NCI-H2107 (cell line): Measurements from ENCODE around the gene AHSG.
"Not testable (repeated sequence)": the region's sequence is repeated elsewhere in the genome, so short reads cannot be mapped to it uniquely, and the experiment has no call there.

Experiments used
- DNase-seq: peaks from one replicate; lab custom pipeline; 2025; lab: John Stamatoyannopoulos, UW

AHSG gene

DNA sequence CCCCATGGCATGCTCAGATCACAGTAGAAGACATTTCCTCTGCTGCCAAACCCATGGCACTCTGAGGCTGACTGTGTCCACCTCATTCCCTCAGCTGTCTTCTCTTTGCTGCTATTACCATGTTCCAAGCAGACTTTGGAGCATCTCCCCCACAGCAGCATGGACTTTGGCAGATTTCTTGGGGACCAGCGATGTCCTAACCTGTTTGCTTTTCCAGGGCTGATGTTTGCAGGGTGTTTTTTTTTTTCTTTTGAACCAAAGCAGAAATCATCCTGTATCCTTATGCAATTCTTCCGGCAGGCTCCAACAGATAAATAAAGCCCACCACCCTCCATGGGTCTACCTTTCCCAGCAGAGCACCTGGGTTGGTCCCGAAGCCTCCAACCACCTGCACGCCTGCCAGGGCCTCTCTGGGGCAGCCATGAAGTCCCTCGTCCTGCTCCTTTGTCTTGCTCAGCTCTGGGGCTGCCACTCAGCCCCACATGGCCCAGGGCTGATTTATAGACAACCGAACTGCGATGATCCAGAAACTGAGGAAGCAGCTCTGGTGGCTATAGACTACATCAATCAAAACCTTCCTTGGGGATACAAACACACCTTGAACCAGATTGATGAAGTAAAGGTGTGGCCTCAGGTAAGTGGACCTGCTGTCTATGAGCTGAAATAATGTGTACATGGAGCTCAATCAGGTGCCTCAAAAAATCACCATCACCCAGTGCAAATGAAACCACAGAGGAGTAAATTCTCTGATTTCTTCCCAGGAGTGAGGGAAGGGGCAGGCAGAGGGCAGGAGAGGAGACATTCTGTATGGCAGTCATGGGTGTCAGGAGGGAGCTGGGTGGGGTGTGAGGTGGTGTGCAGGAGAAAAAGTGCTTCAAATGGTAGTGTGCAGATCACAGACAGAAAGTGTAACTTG, at the start of gene AHSG:
AHSG (plus strand) TSS at position 340 of the 916 bp plus-strand sequence; CDS start at position 422, 82 bp downstream.
- DNase-seq, result no peak

GRCh38 chr3:186564586-186564985, 48.3 kb upstream of the AHSG start:
- DNase-seq, result no peak

DNA sequence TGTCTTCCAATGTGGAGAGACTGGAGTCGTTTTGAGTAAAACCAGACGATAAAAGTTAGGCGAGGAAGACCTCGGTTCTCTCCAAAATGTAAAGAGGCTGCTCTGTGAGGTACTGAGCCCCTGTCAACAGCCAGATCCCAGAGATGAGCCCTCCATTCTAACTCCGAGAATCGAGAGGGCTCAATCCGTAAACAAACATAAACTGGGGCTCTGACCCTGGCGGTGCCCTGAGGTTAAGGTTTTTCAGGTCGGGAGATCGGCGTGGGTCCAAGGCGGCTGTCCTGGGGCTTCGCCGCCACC, 46.1 kb upstream of the AHSG start:
- no peak for DNase-seq

DNA sequence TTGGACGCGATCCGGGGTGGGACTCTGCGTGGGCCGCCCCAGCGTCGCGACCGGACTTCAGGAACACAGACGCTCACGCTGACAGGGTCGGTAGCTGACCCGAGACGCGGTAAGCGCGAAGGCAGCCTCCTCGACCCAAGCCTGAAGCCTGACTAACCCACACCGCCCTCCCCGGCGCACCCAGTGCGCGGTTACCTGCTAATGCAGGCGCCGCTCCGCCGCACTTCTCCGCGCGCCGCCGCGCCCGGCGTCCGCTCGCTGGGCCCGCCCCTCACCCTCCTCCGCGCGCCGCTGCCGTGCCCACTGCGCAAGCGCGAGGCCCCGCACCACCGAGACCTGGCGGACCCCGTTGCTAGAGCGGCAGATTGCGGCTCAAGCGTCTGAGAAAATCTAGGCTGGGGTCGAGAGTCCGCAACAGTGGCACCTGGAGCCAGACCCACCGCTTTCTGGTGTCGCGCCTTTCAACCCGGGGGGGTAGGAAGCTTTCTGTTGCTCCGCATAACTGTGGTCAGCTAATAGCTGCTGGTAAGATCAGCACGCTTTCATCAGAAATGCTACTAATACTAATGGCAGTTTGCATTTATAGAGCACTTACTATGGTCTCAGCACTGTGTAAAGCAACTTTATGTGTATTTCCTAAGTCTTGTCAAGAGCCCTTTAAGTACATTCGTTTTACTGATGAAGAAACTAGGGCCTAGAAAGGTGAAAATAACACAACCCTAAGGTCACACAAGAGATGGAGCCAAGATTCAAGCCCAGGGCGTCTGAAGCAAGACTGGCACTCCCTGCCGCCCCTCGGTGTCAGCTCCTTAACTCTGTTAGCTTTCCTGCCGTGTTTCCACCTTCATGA, 45.6 kb upstream of the AHSG start, which contains the start of gene TBCCD1:
TBCCD1 (minus strand) TSS at position 268 of the 850 bp plus-strand sequence. CDS start 3,010 bp downstream, outside the sequence.
- DNase-seq, result peak; percentile 97

DNA sequence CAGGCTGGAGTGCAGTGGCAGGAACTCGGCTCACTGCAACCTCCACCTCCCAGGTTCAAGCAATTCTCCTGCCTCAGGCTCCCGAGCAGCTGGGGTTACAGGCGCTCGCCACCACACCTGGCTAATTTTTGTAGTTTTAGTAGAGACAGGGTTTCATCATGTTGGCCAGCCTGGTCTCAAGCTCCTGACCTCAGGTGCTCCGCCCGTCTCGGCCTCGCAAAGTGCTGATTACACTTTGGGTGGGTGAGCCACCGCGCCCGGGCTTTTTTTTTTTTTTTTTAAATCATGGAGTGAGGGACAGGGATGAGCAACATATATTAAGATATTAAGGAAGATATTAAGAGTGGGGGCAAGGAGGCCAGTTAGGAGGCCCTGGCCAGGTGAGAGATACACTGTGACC, 43.5 kb upstream of the AHSG start:
- DNase-seq, result not testable (repeated sequence)

GRCh38 chr3:186569779-186570095, 43.1 kb upstream of the AHSG start:
- DNase-seq, result no peak

- DNase-seq, result peak; percentile 100
Measured at GRCh38 chr3:186570096-186570940, 42.5 kb upstream of the AHSG start, which contains the start of gene DNAJB11. Gene DNAJB11, plus strand, starts transcription at chr3:186570720. Its CDS starts 178 bp downstream, at chr3:186570898.

- no peak for DNase-seq
Measured at GRCh38 chr3:186570941-186571643, 41.8 kb upstream of the AHSG start.

DNA sequence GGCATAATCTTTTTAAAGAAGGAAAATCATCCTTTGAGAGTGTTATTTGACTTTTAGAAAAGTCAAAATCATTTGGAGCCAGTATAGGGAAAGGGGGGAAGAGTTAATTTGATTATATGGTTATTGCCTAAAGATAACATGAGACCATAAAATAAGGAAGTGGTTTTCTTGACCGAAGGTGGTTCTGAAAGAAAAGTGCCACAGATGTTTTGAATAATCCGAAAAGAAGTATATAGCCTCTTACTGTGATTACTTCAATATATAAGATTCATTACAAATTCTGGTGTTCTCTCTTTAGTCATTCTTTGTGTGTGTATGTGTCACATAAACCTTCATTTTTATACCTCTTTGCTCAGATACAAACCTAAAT, 41.2 kb upstream of the AHSG start:
- no peak for DNase-seq

GRCh38 chr3:186577521-186577920, 35.3 kb upstream of the AHSG start:
- DNase-seq, result no peak

GRCh38 chr3:186580785-186581184, 32.1 kb upstream of the AHSG start:
- DNase-seq, result no peak

GRCh38 chr3:186582541-186582940, 30.3 kb upstream of the AHSG start:
- no peak for DNase-seq

- no peak for DNase-seq
Measured at GRCh38 chr3:186583831-186584230, 29.0 kb upstream of the AHSG start.

DNA sequence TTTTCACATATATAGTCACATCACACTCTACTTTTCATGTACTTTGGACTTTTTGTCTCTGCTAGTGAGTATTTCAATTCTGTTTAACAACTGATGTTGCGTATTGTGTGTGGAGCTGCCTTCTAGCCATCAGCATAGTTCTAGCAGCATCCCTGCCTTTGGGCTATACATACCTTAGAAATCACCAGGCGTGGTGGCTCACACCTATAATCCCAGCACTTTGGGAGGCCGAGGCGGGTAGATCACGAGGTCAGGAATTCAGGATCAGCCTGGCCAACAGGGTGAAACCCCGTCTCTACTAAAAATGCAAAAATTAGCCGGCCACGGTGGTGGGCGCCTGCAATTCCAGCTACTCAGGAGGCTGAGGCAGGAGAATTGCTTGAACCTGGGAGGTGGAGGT, 26.6 kb upstream of the AHSG start:
- not testable (repeated sequence) for DNase-seq

- DNase-seq, result no peak
Measured at GRCh38 chr3:186587183-186587582, 25.7 kb upstream of the AHSG start.

DNA sequence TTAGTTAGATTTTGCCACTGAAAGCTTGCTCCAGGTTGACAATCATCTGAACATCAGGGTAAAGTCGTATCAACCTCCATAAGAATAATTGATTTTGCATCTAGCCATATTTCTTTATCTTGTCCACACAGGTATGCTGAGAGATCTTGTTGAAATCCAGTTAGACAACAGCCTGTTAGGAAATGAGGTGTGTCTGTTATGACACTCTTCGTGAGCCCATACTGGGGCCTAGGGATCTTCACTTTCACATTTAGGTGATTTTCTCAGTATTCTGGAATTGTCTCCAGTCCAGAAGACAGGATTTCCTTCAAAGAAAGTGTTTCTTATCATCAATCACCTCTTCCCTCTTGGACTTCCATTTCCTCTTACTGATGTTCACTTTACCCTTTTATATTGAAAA, 24.2 kb upstream of the AHSG start:
- no peak for DNase-seq

DNA sequence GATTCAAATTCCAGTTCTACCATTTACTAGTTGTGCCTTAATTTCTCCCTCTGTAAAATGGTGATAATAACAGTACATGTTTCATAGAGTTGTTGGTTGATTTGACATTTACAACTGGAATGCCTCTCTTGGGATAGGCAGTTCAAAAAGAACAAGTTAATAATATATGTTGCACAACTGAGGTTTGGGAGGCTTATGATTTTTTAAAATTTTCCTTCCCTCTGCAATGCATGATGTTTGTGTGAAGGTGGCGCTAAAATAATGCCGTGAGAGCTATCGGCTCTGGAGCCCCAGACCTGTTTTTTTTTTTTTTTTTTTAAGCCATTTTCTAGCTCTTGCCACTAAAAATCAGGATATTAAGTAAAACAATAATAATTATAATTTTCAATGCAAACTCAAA, 23.7 kb upstream of the AHSG start:
- DNase-seq, result no peak

DNA sequence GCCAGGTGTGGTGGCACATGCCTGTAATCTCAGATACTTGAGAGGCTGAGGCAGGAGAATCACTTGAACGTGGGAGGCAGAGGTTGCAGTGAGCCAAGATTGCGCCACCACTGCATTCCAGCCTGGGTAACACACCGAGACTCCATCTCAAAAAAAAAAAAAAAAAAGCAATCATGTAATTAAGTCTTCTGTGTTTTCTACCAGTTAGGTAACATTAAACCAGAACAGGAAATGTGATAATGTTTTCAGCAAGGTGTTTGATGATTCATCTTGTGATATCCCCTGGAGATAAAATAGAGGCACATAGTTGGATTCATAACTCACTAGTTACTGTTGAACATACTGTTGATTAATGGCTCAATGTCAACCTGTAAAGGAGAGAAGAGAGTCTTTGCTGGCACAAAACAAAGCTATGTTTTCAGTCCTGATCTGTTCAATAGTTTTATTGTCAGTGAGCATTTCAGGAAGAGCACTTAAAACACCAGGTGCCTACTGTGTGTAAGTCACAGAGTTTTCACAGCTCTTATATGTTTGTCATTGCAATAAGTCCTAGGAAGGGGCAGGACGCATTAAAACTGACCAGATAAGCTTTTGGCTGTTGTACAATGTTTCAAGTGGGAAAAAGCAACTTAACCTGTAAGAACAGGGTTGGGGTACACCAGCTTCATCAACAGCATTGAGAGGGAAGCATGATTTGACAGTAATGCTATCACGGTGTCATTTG, 22.8 kb upstream of the AHSG start:
- no peak for DNase-seq

- no peak for DNase-seq
Measured at GRCh38 chr3:186590580-186591295, 22.1 kb upstream of the AHSG start.

DNA sequence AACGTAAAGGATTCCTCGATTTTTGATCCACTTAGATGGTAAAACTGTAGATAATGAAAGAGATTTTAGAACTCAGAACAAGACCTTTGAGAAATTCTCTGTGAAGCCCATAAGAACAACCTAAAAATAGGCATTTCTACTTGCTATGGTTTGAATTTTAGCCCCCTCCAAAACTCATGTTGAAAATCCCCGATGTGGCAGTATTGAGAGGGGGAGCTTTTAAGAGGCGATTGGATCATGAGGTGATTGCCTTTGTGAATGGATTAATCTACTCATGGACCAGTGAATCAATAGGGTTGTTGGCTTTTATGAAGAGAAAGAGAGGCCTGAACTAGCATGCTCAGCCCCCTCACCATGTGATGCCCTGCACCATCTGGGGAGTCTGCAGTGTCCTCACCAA, 20.2 kb upstream of the AHSG start:
- DNase-seq, result no peak
